Endothelial cell of umbilical vein (primary cell): ENCODE data around the gene NPAS1. TPM values are rescaled to one million over a fixed set of nuclear protein-coding genes. Genes with fewer than 3 reads are reported as not detected.

Source experiments
- BruUV-seq: library from RNA; stranded (reverse); fragments of 400-500 nt; replicated peaks from 2 replicates; lab custom pipeline; 2021; lab: Mats Ljungman, UMichigan
- CTCF ChIA-PET: fragments of 300-600, 350-600 bp; sonication (Branson Sonifier 250); formaldehyde crosslinking; loops from one replicate; lab custom pipeline; 2021; ENCODE audit warnings: antibody characterized with exemption, inconsistent platforms; lab: Charles Lee
- POLR2A ChIA-PET: fragments of 300-600, 350-600 bp; sonication (Branson Sonifier 250); formaldehyde crosslinking; loops from one replicate; lab custom pipeline; 2021; ENCODE audit warnings: antibody characterized with exemption, inconsistent platforms; lab: Charles Lee
- DNase-seq: peaks from one replicate; pipeline ENCODE4 v3.0.0-alpha.2; 2011; ENCODE audit warnings: low read depth, low spot score
- FAIRE-seq: peaks from 2 replicates; lab custom pipeline; 2011; peaks lifted over from hg19 to GRCh38; lab: Jason Lieb, UNC
- H2AFZ ChIP-seq: 2 replicates; pipeline ENCODE4 v1.6.0; 2012; ENCODE audit warnings: low read depth, low read length, control low read depth, inconsistent platforms
- H3K27ac ChIP-seq: 2 replicates; pipeline ENCODE4 v1.5.1; 2011; ENCODE audit warnings: low read depth, mild to moderate bottlenecking, control low read depth, low read length, moderate library complexity; ENCODE audit not compliant: insufficient read depth
- H3K27me3 ChIP-seq, 2 experiments: 2 replicates each; pipeline versions ENCODE4 v1.6.0 to v1.6.1; 2011; ENCODE audit warnings: low read length in 2 of 2, mixed read lengths in 1 of 2; ENCODE audit not compliant: control insufficient read depth in 2 of 2, insufficient read depth in 2 of 2
- H3K36me3 ChIP-seq, 2 experiments: 2 replicates in 1 of 2; 3 replicates in 1 of 2; pipeline ENCODE4 v1.5.1; 2011; ENCODE audit warnings: low read length in 2 of 2, mild to moderate bottlenecking in 1 of 2, moderate library complexity in 1 of 2; ENCODE audit not compliant: control insufficient read depth in 2 of 2, insufficient read depth in 2 of 2; ENCODE audit errors: extremely low read depth in 1 of 2
- H3K4me1 ChIP-seq: 3 replicates; pipeline ENCODE4 v1.5.1; 2011; ENCODE audit warnings: mild to moderate bottlenecking, low read length; ENCODE audit not compliant: control insufficient read depth, insufficient read depth; ENCODE audit errors: extremely low read depth
- H3K4me2 ChIP-seq: 2 replicates; pipeline ENCODE4 v1.6.1; 2011; ENCODE audit warnings: low read length, control low read depth, mixed read lengths; ENCODE audit not compliant: insufficient read depth
- H3K4me3 ChIP-seq, 3 experiments: fragments of 200-600 bp in 1 of 3; sonication (generic), shearing (Covaris generic) in 1 of 3; replicated peaks in 1 of 3; 2 replicates each; pipeline ENCODE4 v1.5.1; 2011 to 2016; ENCODE audit warnings: control low read depth in 3 of 3, low read length in 3 of 3, mild to moderate bottlenecking in 2 of 3, inconsistent platforms in 1 of 3, low read depth in 1 of 3, moderate library complexity in 1 of 3; ENCODE audit not compliant: insufficient read depth in 1 of 3
- H3K79me2 ChIP-seq: 2 replicates; pipeline ENCODE4 v1.6.0; 2012; ENCODE audit warnings: low read length, inconsistent platforms; ENCODE audit not compliant: control insufficient read depth, insufficient read depth
- H3K9ac ChIP-seq: replicated peaks from 2 replicates; pipeline ENCODE3; 2011; ENCODE audit warnings: low read length, control low read depth; ENCODE audit not compliant: insufficient read depth; ENCODE audit errors: extremely low read depth
- H3K9me1 ChIP-seq: replicated peaks from 3 replicates; pipeline ENCODE4 v1.6.0; 2011; ENCODE audit warnings: mild to moderate bottlenecking, low read length; ENCODE audit not compliant: control insufficient read depth, insufficient read depth; ENCODE audit errors: extremely low read depth
- H3K9me3 ChIP-seq: replicated peaks from 2 replicates; pipeline ENCODE4 v1.5.1; 2012; ENCODE audit warnings: low read length, inconsistent platforms; ENCODE audit not compliant: control insufficient read depth, insufficient read depth
- H4K20me1 ChIP-seq: replicated peaks from 2 replicates; pipeline ENCODE3; 2011; ENCODE audit warnings: mild to moderate bottlenecking, low read length; ENCODE audit not compliant: control insufficient read depth, insufficient read depth; ENCODE audit errors: extremely low read depth
- CTCF ChIP-seq, 2 donors: IDR thresholded peaks; 1 replicate in 1 of 2; 2 replicates in 1 of 2; pipeline ENCODE4 v1.5.1; 2011; ENCODE audit warnings: low read length in 2 of 2, mild to moderate bottlenecking in 2 of 2, moderate library complexity in 2 of 2, control low read depth in 1 of 2, inconsistent platforms in 1 of 2, low read depth in 1 of 2; ENCODE audit not compliant: insufficient read depth in 1 of 2; ENCODE audit errors: extremely low read depth in 1 of 2
- EZH2 ChIP-seq: IDR thresholded peaks from 2 replicates; pipeline ENCODE4 v1.6.1; 2012; ENCODE audit warnings: borderline replicate concordance, low read depth, mild to moderate bottlenecking, moderate library complexity, low read length, inconsistent platforms; ENCODE audit not compliant: severe bottlenecking
- FOS ChIP-seq: IDR thresholded peaks from 2 replicates; pipeline ENCODE4 v1.6.1; 2011; ENCODE audit warnings: mild to moderate bottlenecking, low read length, moderate library complexity, borderline replicate concordance; ENCODE audit not compliant: insufficient read depth
- GATA2 ChIP-seq: IDR thresholded peaks from 2 replicates; pipeline ENCODE4 v1.7.0; 2011; ENCODE audit warnings: low read depth, mild to moderate bottlenecking, moderate library complexity, mixed read lengths, low read length; ENCODE audit not compliant: insufficient read length, insufficient read depth
- JUN ChIP-seq: IDR thresholded peaks from 2 replicates; pipeline ENCODE4 v1.6.1; 2011; ENCODE audit warnings: borderline replicate concordance, low read depth; ENCODE audit not compliant: insufficient read length, insufficient read depth
- MAX ChIP-seq: IDR thresholded peaks from 2 replicates; pipeline ENCODE4 v1.6.1; 2011; ENCODE audit not compliant: insufficient read depth, insufficient read length
- MYC ChIP-seq: IDR thresholded peaks from one replicate; pipeline ENCODE4 v1.6.1; 2011; ENCODE audit warnings: mild to moderate bottlenecking, low read depth, low read length
- POLR2A ChIP-seq: IDR thresholded peaks from 2 replicates; pipeline ENCODE4 v1.6.1; 2012; ENCODE audit warnings: low read depth, mild to moderate bottlenecking, control low read depth, low read length
- POLR2AphosphoS5 ChIP-seq: IDR thresholded peaks from 2 replicates; pipeline ENCODE4 v1.6.1; 2012; ENCODE audit warnings: low read depth, mild to moderate bottlenecking, control low read depth, low read length, moderate library complexity; ENCODE audit not compliant: insufficient read depth
- dilution Hi-C: fragments of 300-500 bp; cut with MboI; formaldehyde crosslinking; loops from one replicate; pipeline ENCODE4 v1.15.0; 2019; ENCODE audit warnings: low sequenced_read_pairs; ENCODE audit not compliant: extremely low pct_ligation_motif_present
- intact Hi-C: fragments of 100-400 bp; cut with micrococcal nuclease; formaldehyde crosslinking; loops from one replicate; pipeline ENCODE4 v1.10.0; 2022
- polyA plus RNA-seq, 4 experiments: library from polyadenylated mRNA; depleted of rRNA in 3 of 4; stranded (reverse) in 3 of 4; unstranded in 1 of 4; fragments of >200 nt; gene quantifications; 2 replicates each; pipeline versions ENCODE4 v1.2.1 to v1.2.3, GENCODE V29; 2011 to 2012; ENCODE audit warnings: missing spikeins in 1 of 4
- total RNA-seq: library from RNA; stranded (reverse); gene quantifications from 2 replicates; pipeline ENCODE4 v1.2.3, GENCODE V29; 2021

The NPAS1 gene
- total and polyA plus RNA-seq, 2 donors (not counting 3 experiments of a cell fraction or from before 2014, with no cell fraction given), result 0.18 to 0.62 TPM

- dilution Hi-C loops, result no loop called here
- H3K9ac ChIP-seq, result no peak overlapping the region
- H3K4me2 ChIP-seq, result no peak overlapping the region
- CTCF ChIA-PET, result no interaction called here
- no peak overlapping the region for H2AFZ ChIP-seq
- FAIRE-seq (no peak), DNase-seq (no peak)
- H3K9me3 ChIP-seq, result no peaks in the 10 kb centered on the region
- no peak overlapping the region for H3K27ac ChIP-seq
- no peaks in the 10 kb centered on the region for H3K27me3 ChIP-seq
- POLR2A ChIA-PET, result interaction anchor here (0.6 kb wide), 1 partner anchor 10 kb away, joined by 3 read pairs; no protein-coding TSS in a partner anchor
- no peak overlapping the region for H3K4me3 ChIP-seq
- no TSS peak for BruUV-seq
- no peaks in the 10 kb centered on the region for H3K9me1 ChIP-seq
- peaks cover 12 to 56% of the 10 kb centered on the region in 2 experiments for H3K36me3 ChIP-seq
- no peaks in the 10 kb centered on the region for H4K20me1 ChIP-seq
- intact Hi-C loops, result no loop called here
- no peaks in the 10 kb centered on the region for H3K79me2 ChIP-seq
- TF ChIP-seq MAX, result no peak
- no peak for TF ChIP-seq MYC
- TF ChIP-seq GATA2, result no peak
- TF ChIP-seq JUN, result no peak
- TF ChIP-seq POLR2AphosphoS5, result no peak
- TF ChIP-seq FOS, result no peak
- no peak for TF ChIP-seq POLR2A
- TF ChIP-seq CTCF (IDR thresholded peaks at IDR 0.05; ENCODE audit: extremely low read depth in 1 of 2, insufficient read depth in 1 of 2, low read depth in 1 of 2, low read length in 2 of 2), result no peak
- TF ChIP-seq EZH2, result no peak
- no peaks in the 10 kb centered on the region for H3K4me1 ChIP-seq
These were observed 49.3 kb downstream of the NPAS1 start for GRCh38 chr19:47068876-47069406.
